HUES6 (cell line): ENCODE measurements around the gene ECM2.

ENCODE experiments used
- H3K27ac ChIP-seq: 2 replicates; pipeline ENCODE4 v1.7.0; 2013; ENCODE audit warnings: low read depth, mild to moderate bottlenecking, low read length, inconsistent platforms
- H3K27me3 ChIP-seq: 2 replicates; pipeline ENCODE4 v1.6.1; 2013; ENCODE audit warnings: low read length; ENCODE audit not compliant: control insufficient read depth, insufficient read depth
- H3K36me3 ChIP-seq: 2 replicates; pipeline ENCODE4 v1.6.1; 2013; ENCODE audit warnings: low read length; ENCODE audit not compliant: control insufficient read depth, insufficient read depth
- H3K4me1 ChIP-seq: 2 replicates; pipeline ENCODE4 v1.6.1; 2013; ENCODE audit warnings: low read length; ENCODE audit not compliant: control insufficient read depth, insufficient read depth
- H3K4me3 ChIP-seq: 2 replicates; pipeline ENCODE4 v1.5.1; 2013; ENCODE audit warnings: low read depth, low read length
- H3K9ac ChIP-seq: one replicate; pipeline ENCODE4 v1.6.1; 2013; ENCODE audit warnings: mild to moderate bottlenecking, low read length
- H3K9me3 ChIP-seq: 2 replicates; pipeline ENCODE4 v1.6.1; 2013; ENCODE audit warnings: low read depth, low read length; ENCODE audit not compliant: control insufficient read depth, insufficient read depth

Gene ECM2

GRCh38 chr9:92558612-92559374, 23.0 kb upstream of the ECM2 start:
- peak overlapping the region; percentile 38 for H3K9ac ChIP-seq
- 0 out of 2 replicates have a peak overlapping the region, but pooled peaks have one; percentile 56 for H3K27ac ChIP-seq
- H3K36me3 ChIP-seq: no peaks in the 10 kb centered on the region
- no peaks in the 10 kb centered on the region for H3K9me3 ChIP-seq
- H3K4me1 ChIP-seq: peaks cover 13% of the 10 kb centered on the region
- H3K27me3 ChIP-seq: no peaks in the 10 kb centered on the region
- H3K4me3 ChIP-seq: no peak overlapping the region

- no peak overlapping the region for H3K4me3 ChIP-seq
- H3K4me1 ChIP-seq: no peaks in the 10 kb centered on the region
- H3K27me3 ChIP-seq: no peaks in the 10 kb centered on the region
- no peaks in the 10 kb centered on the region for H3K36me3 ChIP-seq
- no peak overlapping the region for H3K9ac ChIP-seq
- peaks cover 2% of the 10 kb centered on the region; the same call in 1 of the 2 replicates for H3K9me3 ChIP-seq
- no peak overlapping the region for H3K27ac ChIP-seq
These were observed 15.0 kb upstream of the ECM2 start for GRCh38 chr9:92550765-92551164.

GRCh38 chr9:92547356-92547755, 11.6 kb upstream of the ECM2 start:
- H3K4me3 ChIP-seq: no peak overlapping the region
- no peak overlapping the region for H3K27ac ChIP-seq
- peaks cover 5% of the 10 kb centered on the region; the same call in 1 of the 2 replicates for H3K9me3 ChIP-seq
- H3K4me1 ChIP-seq: no peaks in the 10 kb centered on the region
- no peak overlapping the region for H3K9ac ChIP-seq
- no peaks in the 10 kb centered on the region for H3K27me3 ChIP-seq
- no peaks in the 10 kb centered on the region for H3K36me3 ChIP-seq

- Histone ChIP-seq H3K36me3 (no peaks in the 10 kb centered on the region), H3K4me1 (no peaks in the 10 kb centered on the region), H3K27me3 (no peaks in the 10 kb centered on the region), H3K4me3 (no peak overlapping the region), H3K27ac (no peak overlapping the region), H3K9ac (no peak overlapping the region), H3K9me3 (peaks cover 5% of the 10 kb centered on the region; the same call in 1 of the 2 replicates)
These were observed 9.3 kb upstream of the ECM2 start for GRCh38 chr9:92545002-92545510.

GRCh38 chr9:92543972-92544371, 8.2 kb upstream of the ECM2 start:
- Histone ChIP-seq H3K27me3 (no peaks in the 10 kb centered on the region), H3K27ac (no peak overlapping the region), H3K4me1 (no peaks in the 10 kb centered on the region), H3K9ac (no peak overlapping the region), H3K9me3 (peaks cover 5% of the 10 kb centered on the region; the same call in 1 of the 2 replicates), H3K4me3 (no peak overlapping the region), H3K36me3 (no peaks in the 10 kb centered on the region)

GRCh38 chr9:92538541-92538940, 2.8 kb upstream of the ECM2 start:
- Histone ChIP-seq H3K4me1 (no peaks in the 10 kb centered on the region; the same call in 1 of the 2 replicates), H3K27me3 (no peaks in the 10 kb centered on the region), H3K27ac (no peak overlapping the region), H3K9me3 (no peaks in the 10 kb centered on the region), H3K4me3 (no peak overlapping the region), H3K36me3 (no peaks in the 10 kb centered on the region), H3K9ac (no peak overlapping the region)

- Histone ChIP-seq H3K4me3 (no peak overlapping the region), H3K27ac (no peak overlapping the region), H3K9me3 (no peaks in the 10 kb centered on the region), H3K27me3 (no peaks in the 10 kb centered on the region), H3K9ac (no peak overlapping the region), H3K36me3 (no peaks in the 10 kb centered on the region), H3K4me1 (no peaks in the 10 kb centered on the region; the same call in 1 of the 2 replicates)
These were observed 1.1 kb downstream of the ECM2 start for GRCh38 chr9:92534674-92535073.

GRCh38 chr9:92534204-92534603, 1.6 kb downstream of the ECM2 start:
- H3K4me3 ChIP-seq: no peak overlapping the region
- H3K9ac ChIP-seq: no peak overlapping the region
- H3K27ac ChIP-seq: no peak overlapping the region
- H3K27me3 ChIP-seq: no peaks in the 10 kb centered on the region
- H3K36me3 ChIP-seq: no peaks in the 10 kb centered on the region
- no peaks in the 10 kb centered on the region; the same call in 1 of the 2 replicates for H3K4me1 ChIP-seq
- H3K9me3 ChIP-seq: no peaks in the 10 kb centered on the region

- Histone ChIP-seq H3K9ac (no peak overlapping the region), H3K27ac (no peak overlapping the region), H3K4me1 (no peaks in the 10 kb centered on the region; the same call in 1 of the 2 replicates), H3K36me3 (no peaks in the 10 kb centered on the region), H3K9me3 (no peaks in the 10 kb centered on the region), H3K27me3 (no peaks in the 10 kb centered on the region), H3K4me3 (no peak overlapping the region)
These were observed 4.9 kb downstream of the ECM2 start for GRCh38 chr9:92530893-92531292.

GRCh38 chr9:92529124-92529523, 6.7 kb downstream of the ECM2 start:
- no peak overlapping the region for H3K4me3 ChIP-seq
- no peak overlapping the region for H3K27ac ChIP-seq
- H3K27me3 ChIP-seq: no peaks in the 10 kb centered on the region
- H3K4me1 ChIP-seq: no peaks in the 10 kb centered on the region
- no peak overlapping the region for H3K9ac ChIP-seq
- no peaks in the 10 kb centered on the region for H3K36me3 ChIP-seq
- H3K9me3 ChIP-seq: no peaks in the 10 kb centered on the region

GRCh38 chr9:92528522-92528849, 7.3 kb downstream of the ECM2 start:
- no peaks in the 10 kb centered on the region for H3K9me3 ChIP-seq
- H3K9ac ChIP-seq: no peak overlapping the region
- H3K27ac ChIP-seq: no peak overlapping the region
- no peaks in the 10 kb centered on the region for H3K4me1 ChIP-seq
- H3K27me3 ChIP-seq: no peaks in the 10 kb centered on the region
- no peak overlapping the region for H3K4me3 ChIP-seq
- no peaks in the 10 kb centered on the region for H3K36me3 ChIP-seq
